Aorta (tissue), 5 donors: ENCODE measurements around the gene ICE1. TPM values are rescaled to one million over a fixed set of nuclear protein-coding genes. Genes with fewer than 3 reads are reported as not detected.

Experiments used
- ATAC-seq: fragments of 200-7000 bp; cut with Tn5 transposase; one replicate; pipeline ENCODE4 v1.9.1; 2022; ENCODE audit warnings: moderate library complexity; ENCODE audit not compliant: low FRiP score
- DNase-seq, 2 donors: peaks; one replicate each; pipeline ENCODE4 v3.0.0-alpha.2; 2020
- H3K27ac ChIP-seq, 2 donors: one replicate each; pipeline ENCODE4 v1.5.1; 2013; ENCODE audit warnings: low read length in 2 of 2, mild to moderate bottlenecking in 2 of 2, moderate library complexity in 2 of 2, control low read depth in 1 of 2, inconsistent platforms in 1 of 2, low read depth in 1 of 2
- H3K27me3 ChIP-seq, 2 donors: one replicate each; pipeline ENCODE4 v1.6.1; 2013; ENCODE audit warnings: control low read depth in 1 of 2, low read length in 1 of 2, mild to moderate bottlenecking in 1 of 2, moderate library complexity in 1 of 2; ENCODE audit not compliant: insufficient read depth in 2 of 2, control insufficient read depth in 1 of 2
- H3K36me3 ChIP-seq, 2 donors: one replicate each; pipeline ENCODE4 v1.6.1; 2013; ENCODE audit warnings: control low read depth in 1 of 2, low read length in 1 of 2, mild to moderate bottlenecking in 1 of 2; ENCODE audit not compliant: insufficient read depth in 2 of 2, control insufficient read depth in 1 of 2
- H3K4me1 ChIP-seq, 2 donors: one replicate each; pipeline ENCODE4 v1.6.1; 2013; ENCODE audit warnings: low read length in 2 of 2, control low read depth in 1 of 2, mild to moderate bottlenecking in 1 of 2, moderate library complexity in 1 of 2; ENCODE audit not compliant: insufficient read depth in 2 of 2, control insufficient read depth in 1 of 2
- H3K4me3 ChIP-seq, 2 donors: one replicate each; pipeline ENCODE4 v1.5.1; 2013; ENCODE audit warnings: low read length in 2 of 2, control low read depth in 1 of 2, mild to moderate bottlenecking in 1 of 2
- H3K9me3 ChIP-seq: one replicate; pipeline ENCODE4 v1.6.1; 2013; ENCODE audit warnings: mild to moderate bottlenecking, low read length; ENCODE audit not compliant: control insufficient read depth
- WGBS, 2 donors: extraction: QIAGEN DNeasy Blood & Tissue Kit; methylation state at CpG; one replicate each; pipeline ENCODE4 v1.1.7; 2013; 5-methylcytosine and 5-hydroxymethylcytosine counted together
- intact Hi-C, 2 donors: fragments of 100-400 bp; cut with DNase I; formaldehyde crosslinking; loops; one replicate each; pipeline versions ENCODE4 v1.14.2 to v1.15.0; 2022
- polyA plus RNA-seq, 2 donors: library from polyadenylated mRNA; stranded (reverse); fragments of 200-250 nt; gene quantifications; one replicate each; pipeline ENCODE4 v1.2.3, GENCODE V29; 2013
- total RNA-seq, 2 donors: library from RNA; stranded (reverse); fragmentation: NEBNext Ultra II Directional; extraction: Animal tissue kit (Norgen Biotek cat#: 25700); gene quantifications; one replicate each; pipeline ENCODE4 v1.2.1, GENCODE V29; 2021
- donor health status: healthy with polysubstance abuse.
- donor health status: Bipolar disorder and iron deficiency.
- donor health status: DM: no; HTN: no; CAD: no.
- donor health status: DM: no; HTN: no; CAD: no.
- donor health status: DM: yes; HTN: yes; CAD: no.

The ICE1 gene
- total and polyA plus RNA-seq, 4 donors = 3.8 to 35.0 (median 18.4) TPM

- H3K4me3 ChIP-seq = no peak overlapping the region
- peaks cover 7 to 11% of the 10 kb centered on the region in 2 donors for H3K36me3 ChIP-seq
- no peak for ATAC-seq
- no peak for DNase-seq
- H3K4me1 ChIP-seq = no peaks in the 10 kb centered on the region
- H3K27ac ChIP-seq = no peak overlapping the region
- no peaks in the 10 kb centered on the region for H3K27me3 ChIP-seq
- H3K9me3 ChIP-seq = no peaks in the 10 kb centered on the region
- 40 to 54% methylated on average over 3 of the region's 3 CpGs for WGBS, 2 donors
- intact Hi-C loops = no loop called here
These were observed 30.7 kb downstream of the ICE1 start for GRCh38 chr5:5453131-5453530.

- H3K27me3 ChIP-seq = no peaks in the 10 kb centered on the region
- H3K9me3 ChIP-seq = no peaks in the 10 kb centered on the region
- H3K4me1 ChIP-seq = no peaks in the 10 kb centered on the region
- H3K36me3 ChIP-seq = peaks cover 13% of the 10 kb centered on the region in 2 donors
- H3K4me3 ChIP-seq = no peak overlapping the region
- 89% methylated on average over 5 of the region's 5 CpGs for WGBS, 2 donors
- DNase-seq (no peak), ATAC-seq (no peak)
- H3K27ac ChIP-seq = no peak overlapping the region
- intact Hi-C loops = no loop called here
These were observed 31.9 kb downstream of the ICE1 start for GRCh38 chr5:5454391-5454790.

- H3K27ac ChIP-seq = no peak overlapping the region
- WGBS, 2 donors = 80 to 83% methylated on average over 5 of the region's 5 CpGs
- no peaks in the 10 kb centered on the region for H3K27me3 ChIP-seq
- peaks cover 18 to 21% of the 10 kb centered on the region in 2 donors for H3K36me3 ChIP-seq
- no peak for ATAC-seq
- H3K9me3 ChIP-seq = no peaks in the 10 kb centered on the region
- no peak for DNase-seq
- intact Hi-C loops = no loop called here
- H3K4me1 ChIP-seq = no peaks in the 10 kb centered on the region
- no peak overlapping the region for H3K4me3 ChIP-seq
These were observed 34.4 kb downstream of the ICE1 start for GRCh38 chr5:5456858-5457257.

GRCh38 chr5:5460311-5460710 is 37.8 kb downstream of the ICE1 start:
- DNase-seq = no peak
- no peak overlapping the region for H3K4me3 ChIP-seq
- WGBS, 2 donors = 86 to 88% methylated on average over 4 of the region's 4 CpGs
- ATAC-seq = no peak
- intact Hi-C loops = no loop called here
- H3K27ac ChIP-seq = no peak overlapping the region
- no peaks in the 10 kb centered on the region for H3K9me3 ChIP-seq
- H3K36me3 ChIP-seq = peaks cover 20 to 25% of the 10 kb centered on the region in 2 donors
- no peaks in the 10 kb centered on the region for H3K27me3 ChIP-seq
- H3K4me1 ChIP-seq = no peaks in the 10 kb centered on the region

GRCh38 chr5:5461012-5461411 is 38.5 kb downstream of the ICE1 start:
- ATAC-seq (no peak), DNase-seq (no peak)
- Histone ChIP-seq H3K36me3 (peaks cover 20 to 25% of the 10 kb centered on the region in 2 donors), H3K4me3 (no peak overlapping the region), H3K27ac (no peak overlapping the region), H3K27me3 (no peaks in the 10 kb centered on the region), H3K9me3 (no peaks in the 10 kb centered on the region), H3K4me1 (no peaks in the 10 kb centered on the region)
- intact Hi-C loops = no loop called here
- 95 to 96% methylated on average over 4 of the region's 4 CpGs for WGBS, 2 donors

- no peaks in the 10 kb centered on the region for H3K27me3 ChIP-seq
- H3K27ac ChIP-seq = no peak overlapping the region
- intact Hi-C loops = no loop called here
- WGBS, 2 donors = 93 to 95% methylated on average over 18 of the region's 18 CpGs
- ATAC-seq (no peak), DNase-seq (no peak)
- H3K36me3 ChIP-seq = peaks cover 14 to 19% of the 10 kb centered on the region in 2 donors
- H3K9me3 ChIP-seq = no peaks in the 10 kb centered on the region
- no peak overlapping the region for H3K4me3 ChIP-seq
- H3K4me1 ChIP-seq = no peaks in the 10 kb centered on the region
These were observed 41.7 kb downstream of the ICE1 start for GRCh38 chr5:5464036-5464715.

- H3K4me3 ChIP-seq = no peak overlapping the region
- no peak for ATAC-seq
- H3K4me1 ChIP-seq = no peaks in the 10 kb centered on the region
- no peaks in the 10 kb centered on the region for H3K9me3 ChIP-seq
- no peak for DNase-seq
- intact Hi-C loops = no loop called here
- no peak overlapping the region for H3K27ac ChIP-seq
- H3K36me3 ChIP-seq = peaks cover 6 to 10% of the 10 kb centered on the region in 2 donors
- WGBS, 2 donors = 83 to 86% methylated on average over 5 of the region's 5 CpGs
- H3K27me3 ChIP-seq = no peaks in the 10 kb centered on the region
These were observed 43.8 kb downstream of the ICE1 start for GRCh38 chr5:5466227-5466626.

GRCh38 chr5:5467737-5468136 is 45.3 kb downstream of the ICE1 start:
- Histone ChIP-seq H3K9me3 (no peaks in the 10 kb centered on the region), H3K27me3 (no peaks in the 10 kb centered on the region), H3K4me1 (no peaks in the 10 kb centered on the region), H3K27ac (no peak overlapping the region), H3K36me3 (peaks cover 0 to 10% of the 10 kb centered on the region in 2 donors), H3K4me3 (no peak overlapping the region)
- intact Hi-C loops = no loop called here
- ATAC-seq (no peak), DNase-seq (no peak)
- 58 to 66% methylated on average over 4 of the region's 4 CpGs for WGBS, 2 donors

GRCh38 chr5:5470933-5471332 is 48.5 kb downstream of the ICE1 start:
- Histone ChIP-seq H3K9me3 (no peaks in the 10 kb centered on the region), H3K4me3 (no peak overlapping the region), H3K36me3 (peaks cover 0 to 3% of the 10 kb centered on the region in 2 donors), H3K4me1 (no peaks in the 10 kb centered on the region), H3K27ac (no peak overlapping the region), H3K27me3 (no peaks in the 10 kb centered on the region)
- DNase-seq (no peak), ATAC-seq (no peak)
- intact Hi-C loops = no loop called here
